GM12892 (cell line): ENCODE data around the gene PLCH1.

Experiments
- POLR2A ChIP-seq: IDR thresholded peaks from 2 replicates; pipeline ENCODE4 v1.6.1; 2011; ENCODE audit warnings: low read depth, low read length, control low read depth
- POLR2AphosphoS5 ChIP-seq: IDR thresholded peaks from 2 replicates; pipeline ENCODE4 v1.6.1; 2011; ENCODE audit warnings: low read depth, low read length, control low read depth
- TAF1 ChIP-seq: IDR thresholded peaks from 2 replicates; pipeline ENCODE4 v1.6.1; 2011; ENCODE audit warnings: low read depth, mild to moderate bottlenecking, control low read depth, low read length, borderline replicate concordance

- TF ChIP-seq POLR2A (no peak), POLR2AphosphoS5 (no peak), TAF1 (no peak)
These were observed 141.6 kb downstream of the PLCH1 start for GRCh38 chr3:155603302-155603701.
